Tibial nerve (tissue), 4 donors: ENCODE measurements around the gene KRT23. TPM values are rescaled to one million over a fixed set of nuclear protein-coding genes. Genes with fewer than 3 reads are reported as not detected.
A peak's percentile ranks its signal among the peaks of the same experiment; 100 is the strongest.
"Not testable (repeated sequence)": the region's sequence is repeated elsewhere in the genome, so short reads cannot be mapped to it uniquely, and the experiment has no call there.

Experiments used
- DNase-seq, 2 donors: peaks; one replicate each; pipeline ENCODE4 v3.0.0-alpha.2; 2019; ENCODE audit warnings: low spot score in 2 of 2
- H3K27ac ChIP-seq, 4 donors: fragments of 200-600 bp; sonication (generic) in 3 of 4; one replicate each; pipeline ENCODE4 v1.5.1; 2017 to 2019; ENCODE audit warnings: mild to moderate bottlenecking in 1 of 4
- H3K27me3 ChIP-seq, 2 donors: fragments of 200-600 bp; sonication (generic) in 1 of 2; one replicate each; pipeline versions ENCODE4 v1.5.1 to v1.6.0; 2017 to 2019
- H3K36me3 ChIP-seq, 3 donors: fragments of 200-600 bp; sonication (generic); one replicate each; pipeline ENCODE4 v1.5.1; 2018 to 2019
- H3K4me1 ChIP-seq, 4 donors: fragments of 200-600 bp; sonication (generic) in 3 of 4; one replicate each; pipeline ENCODE4 v1.5.1; 2017 to 2019
- H3K4me3 ChIP-seq, 4 donors: fragments of 200-600 bp; sonication (generic) in 3 of 4; one replicate each; pipeline ENCODE4 v1.5.1; 2017 to 2019; ENCODE audit warnings: mild to moderate bottlenecking in 1 of 4, moderate library complexity in 1 of 4
- H3K9me3 ChIP-seq, 4 donors: fragments of 200-600 bp; sonication (generic) in 3 of 4; one replicate each; pipeline ENCODE4 v1.5.1; 2017 to 2019
- EP300 ChIP-seq, 2 donors: sonication (generic); formaldehyde crosslinking; IDR thresholded peaks; one replicate each; pipeline ENCODE4 v1.6.1; 2017; ENCODE audit warnings: antibody characterized with exemption in 2 of 2, mild to moderate bottlenecking in 1 of 2
- POLR2A ChIP-seq, 2 donors: fragments of 450-650 bp; IDR thresholded peaks; one replicate each; pipeline ENCODE4 v1.6.1; 2017; ENCODE audit warnings: antibody characterized with exemption in 2 of 2, mild to moderate bottlenecking in 2 of 2, moderate library complexity in 2 of 2
- WGBS, 2 donors: methylation state at CpG; one replicate each; pipeline ENCODE4 v1.1.5; 2018; 5-methylcytosine and 5-hydroxymethylcytosine counted together
- total RNA-seq, 4 donors: library from RNA; depleted of rRNA; stranded (reverse); fragments of >200 nt; gene quantifications; one replicate each; pipeline ENCODE4 v1.1.0, GENCODE V29; 2016
- TF ChIP-seq, protein P1 (sequence below), 5 experiments: fragments of 200-600 bp in 3 of 5; fragments of 450-650 bp in 2 of 5; sonication (generic) in 3 of 5; IDR thresholded peaks; one replicate each; pipeline ENCODE4 v1.5.1; 2016 to 2019; ENCODE audit warnings: antibody characterized with exemption in 5 of 5, mild to moderate bottlenecking in 3 of 5, moderate library complexity in 2 of 5

The KRT23 gene
- total RNA-seq, 4 donors from 2014 or later = not detected

GRCh38 chr17:40935624-40936023 lies 1.8 kb downstream of the KRT23 start:
- WGBS, 2 donors = 86% methylated on average over 3 of the region's 3 CpGs
- no peaks in the 10 kb centered on the region for H3K4me1 ChIP-seq

DNA sequence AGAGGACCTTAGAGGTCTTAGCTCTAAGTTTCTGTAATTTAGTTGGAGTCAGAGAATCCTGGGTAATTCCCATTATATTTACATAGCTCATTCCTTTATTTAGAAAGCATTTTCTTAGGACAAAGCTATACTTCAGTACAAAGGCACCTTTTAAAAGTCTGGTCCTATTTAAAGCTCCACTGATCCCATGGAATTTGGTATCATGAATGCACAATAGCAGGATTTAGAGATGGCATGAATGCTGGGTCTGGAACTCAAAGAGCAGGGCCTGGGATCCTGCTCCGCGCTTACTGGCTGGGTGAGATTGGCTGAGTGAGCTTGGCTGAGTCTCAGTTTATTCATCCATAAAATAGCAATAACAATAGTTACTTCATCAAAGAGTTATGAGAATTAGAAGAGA lies 4.8 kb downstream of the KRT23 start:
- 56 to 80% methylated on average over 2 of the region's 2 CpGs for WGBS, 2 donors
- H3K4me3 ChIP-seq = no peak overlapping the region
- H3K4me1 ChIP-seq = no peaks in the 10 kb centered on the region
- no peak for DNase-seq
- H3K9me3 ChIP-seq = no peaks in the 10 kb centered on the region
- TF ChIP-seq EP300 (IDR thresholded peaks at IDR 0.05) = no peak
- no peak for TF ChIP-seq POLR2A (IDR thresholded peaks at IDR 0.05)
- TF ChIP-seq, protein P1, sequence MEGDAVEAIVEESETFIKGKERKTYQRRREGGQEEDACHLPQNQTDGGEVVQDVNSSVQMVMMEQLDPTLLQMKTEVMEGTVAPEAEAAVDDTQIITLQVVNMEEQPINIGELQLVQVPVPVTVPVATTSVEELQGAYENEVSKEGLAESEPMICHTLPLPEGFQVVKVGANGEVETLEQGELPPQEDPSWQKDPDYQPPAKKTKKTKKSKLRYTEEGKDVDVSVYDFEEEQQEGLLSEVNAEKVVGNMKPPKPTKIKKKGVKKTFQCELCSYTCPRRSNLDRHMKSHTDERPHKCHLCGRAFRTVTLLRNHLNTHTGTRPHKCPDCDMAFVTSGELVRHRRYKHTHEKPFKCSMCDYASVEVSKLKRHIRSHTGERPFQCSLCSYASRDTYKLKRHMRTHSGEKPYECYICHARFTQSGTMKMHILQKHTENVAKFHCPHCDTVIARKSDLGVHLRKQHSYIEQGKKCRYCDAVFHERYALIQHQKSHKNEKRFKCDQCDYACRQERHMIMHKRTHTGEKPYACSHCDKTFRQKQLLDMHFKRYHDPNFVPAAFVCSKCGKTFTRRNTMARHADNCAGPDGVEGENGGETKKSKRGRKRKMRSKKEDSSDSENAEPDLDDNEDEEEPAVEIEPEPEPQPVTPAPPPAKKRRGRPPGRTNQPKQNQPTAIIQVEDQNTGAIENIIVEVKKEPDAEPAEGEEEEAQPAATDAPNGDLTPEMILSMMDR (IDR thresholded peaks at IDR 0.05) = no peak
- no peaks in the 10 kb centered on the region for H3K36me3 ChIP-seq
- no peak overlapping the region for H3K27ac ChIP-seq
- H3K27me3 ChIP-seq = no peaks in the 10 kb centered on the region

More at GRCh38 chr17:40935624-40936023, 1.8 kb downstream of the KRT23 start:
- DNase-seq = no peak
- no peak overlapping the region for H3K27ac ChIP-seq
- no peak overlapping the region for H3K4me3 ChIP-seq
- no peaks in the 10 kb centered on the region for H3K36me3 ChIP-seq
- TF ChIP-seq POLR2A (IDR thresholded peaks at IDR 0.05) (no peak), EP300 (IDR thresholded peaks at IDR 0.05) (no peak)
- TF ChIP-seq, protein P1 (IDR thresholded peaks at IDR 0.05) = no peak
- H3K9me3 ChIP-seq = no peaks in the 10 kb centered on the region
- H3K27me3 ChIP-seq = no peaks in the 10 kb centered on the region

DNA sequence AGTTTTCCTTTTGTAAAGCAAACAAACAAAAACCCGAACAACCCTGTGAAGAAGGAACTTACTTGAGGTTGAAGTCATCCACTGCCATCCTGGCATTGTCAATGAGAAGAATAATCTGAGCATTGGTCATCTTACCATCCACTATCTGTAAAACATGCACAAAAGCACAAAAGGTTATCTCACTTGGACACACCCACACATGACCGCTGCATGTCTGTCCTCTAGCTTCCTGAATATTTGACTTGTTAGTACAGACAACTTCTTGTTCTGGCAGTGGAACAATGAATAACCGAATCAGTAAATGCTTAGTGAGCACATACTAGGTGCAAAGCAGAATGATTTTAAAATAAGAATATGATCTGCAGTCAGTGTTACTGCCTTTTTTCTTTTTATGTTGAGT lies 6.1 kb downstream of the KRT23 start:
- 44 to 67% methylated on average over 3 of the region's 3 CpGs for WGBS, 2 donors
- Histone ChIP-seq H3K4me3 (no peak overlapping the region), H3K27me3 (no peaks in the 10 kb centered on the region)

GRCh38 chr17:40926341-40926740 lies 11.1 kb downstream of the KRT23 start:
- no peak for DNase-seq
- H3K27ac ChIP-seq = no peak overlapping the region
- 59 to 74% methylated on average over 8 of the region's 8 CpGs for WGBS, 2 donors
- no peaks in the 10 kb centered on the region for H3K9me3 ChIP-seq
- no peaks in the 10 kb centered on the region for H3K36me3 ChIP-seq
- peaks cover 0 to 13% (median 0%) of the 10 kb centered on the region in 4 donors for H3K4me1 ChIP-seq
- H3K27me3 ChIP-seq = no peaks in the 10 kb centered on the region
- no peak for TF ChIP-seq EP300 (IDR thresholded peaks at IDR 0.05)
- TF ChIP-seq, protein P1 (IDR thresholded peaks at IDR 0.05) = no peak
- TF ChIP-seq POLR2A (IDR thresholded peaks at IDR 0.05) = no peak
- no peak overlapping the region for H3K4me3 ChIP-seq

More for the DNA sequence above, 6.1 kb downstream of the KRT23 start:
- H3K9me3 ChIP-seq = no peaks in the 10 kb centered on the region
- H3K4me1 ChIP-seq = no peaks in the 10 kb centered on the region
- no peaks in the 10 kb centered on the region for H3K36me3 ChIP-seq
- DNase-seq = no peak
- H3K27ac ChIP-seq = no peak overlapping the region
- TF ChIP-seq, protein P1 (IDR thresholded peaks at IDR 0.05) = no peak

- Histone ChIP-seq H3K27me3 (no peaks in the 10 kb centered on the region), H3K27ac (peak overlapping the region in 2 of 4 donors; percentile 79 to 81), H3K36me3 (no peaks in the 10 kb centered on the region), H3K4me3 (no peak overlapping the region), H3K9me3 (no peaks in the 10 kb centered on the region), H3K4me1 (peaks cover 0 to 13% (median 0%) of the 10 kb centered on the region in 4 donors)
- WGBS, 2 donors = 12 to 32% methylated on average over 2 of the region's 2 CpGs
- peak; percentile 21 to 68 for DNase-seq
- no peak for TF ChIP-seq POLR2A (IDR thresholded peaks at IDR 0.05)
- peak in 1 of 2 donors; percentile 53 for TF ChIP-seq EP300 (IDR thresholded peaks at IDR 0.05)
Measured at GRCh38 chr17:40922239-40922638, 15.2 kb downstream of the KRT23 start.

GRCh38 chr17:40921026-40921425 lies 16.4 kb downstream of the KRT23 start:
- TF ChIP-seq EP300 (IDR thresholded peaks at IDR 0.05) = no peak
- TF ChIP-seq, protein P1 (IDR thresholded peaks at IDR 0.05) = no peak
- TF ChIP-seq POLR2A (IDR thresholded peaks at IDR 0.05) = no peak
- H3K4me3 ChIP-seq = no peak overlapping the region
- H3K36me3 ChIP-seq = no peaks in the 10 kb centered on the region
- peaks cover 0 to 13% (median 0%) of the 10 kb centered on the region in 4 donors for H3K4me1 ChIP-seq
- H3K27ac ChIP-seq = no peak overlapping the region
- no peaks in the 10 kb centered on the region for H3K9me3 ChIP-seq
- no peaks in the 10 kb centered on the region for H3K27me3 ChIP-seq
- 82% methylated on average over 2 of the region's 2 CpGs for WGBS, 2 donors
- DNase-seq = no peak

GRCh38 chr17:40917116-40917515 lies 20.3 kb downstream of the KRT23 start:
- not testable (repeated sequence) for H3K4me1 ChIP-seq, DNase-seq, H3K27ac ChIP-seq, H3K27me3 ChIP-seq, H3K9me3 ChIP-seq, H3K36me3 ChIP-seq, H3K4me3 ChIP-seq
- WGBS, 2 donors = 95% methylated on average over 2 of the region's 2 CpGs
